HG03457 (cell line): ENCODE results near the gene PAQR4.

ENCODE experiments used
- ATAC-seq: cut with Tn5 transposase; IDR thresholded peaks from one replicate; pipeline ENCODE4 v1.9.1; 2021; ENCODE audit warnings: moderate number of reproducible peaks; ENCODE audit not compliant: unreplicated experiment

Gene PAQR4

GRCh38 chr16:2963723-2964474 lies 5.2 kb upstream of the PAQR4 start, which contains the start of gene KREMEN2:
Gene KREMEN2 (plus strand): TSS chr16:2964275. CDS start chr16:2964521, 246 bp downstream.
- no peak for ATAC-seq

- no peak for ATAC-seq
Measured at GRCh38 chr16:2964475-2965336, 4.4 kb upstream of the PAQR4 start.

- ATAC-seq = no peak
Measured at GRCh38 chr16:2966043-2966807, 2.9 kb upstream of the PAQR4 start.

GRCh38 chr16:2966808-2967191 lies 2.3 kb upstream of the PAQR4 start:
- ATAC-seq = no peak

GRCh38 chr16:2967211-2967631 lies 1.9 kb upstream of the PAQR4 start:
- ATAC-seq = no peak

- ATAC-seq = no peak
Measured at GRCh38 chr16:2967721-2968161, 1.4 kb upstream of the PAQR4 start.

- ATAC-seq = no peak
Measured at GRCh38 chr16:2968368-2968737, 795 bp upstream of the PAQR4 start.

GRCh38 chr16:2969545-2970521 lies 685 bp downstream of the PAQR4 start:
- ATAC-seq = peak; percentile 4

GRCh38 chr16:2970563-2970962 lies 1.4 kb downstream of the PAQR4 start:
- ATAC-seq = no peak

- no peak for ATAC-seq
Measured at GRCh38 chr16:2971134-2971984, 2.2 kb downstream of the PAQR4 start.

GRCh38 chr16:2971985-2972784 lies 3.0 kb downstream of the PAQR4 start:
- no peak for ATAC-seq

GRCh38 chr16:2973093-2973492 lies 3.9 kb downstream of the PAQR4 start:
- no peak for ATAC-seq

GRCh38 chr16:2973605-2974318 lies 4.6 kb downstream of the PAQR4 start:
- ATAC-seq = no peak

GRCh38 chr16:2974319-2975056 lies 5.3 kb downstream of the PAQR4 start:
- ATAC-seq = no peak

- ATAC-seq = no peak
Measured at GRCh38 chr16:2975161-2975795, 6.1 kb downstream of the PAQR4 start.

GRCh38 chr16:2976201-2976600 lies 7.1 kb downstream of the PAQR4 start:
- ATAC-seq = no peak

- no peak for ATAC-seq
Measured at GRCh38 chr16:2976673-2977072, 7.5 kb downstream of the PAQR4 start.
